Activated CD4-positive, CD25-positive, alpha-beta regulatory T cell treated with anti-CD3 and anti-CD28 coated beads, Interleukin-2, amount 50 U/mL, for 72 hours (primary cell): ENCODE measurements around the gene PRPF4.
"Not testable (repeated sequence)": the region's sequence is repeated elsewhere in the genome, so short reads cannot be mapped to it uniquely, and the experiment has no call there.

ENCODE experiments used
- DNase-seq: peaks from one replicate; pipeline ENCODE4 v3.0.0; 2021

Gene PRPF4

DNA sequence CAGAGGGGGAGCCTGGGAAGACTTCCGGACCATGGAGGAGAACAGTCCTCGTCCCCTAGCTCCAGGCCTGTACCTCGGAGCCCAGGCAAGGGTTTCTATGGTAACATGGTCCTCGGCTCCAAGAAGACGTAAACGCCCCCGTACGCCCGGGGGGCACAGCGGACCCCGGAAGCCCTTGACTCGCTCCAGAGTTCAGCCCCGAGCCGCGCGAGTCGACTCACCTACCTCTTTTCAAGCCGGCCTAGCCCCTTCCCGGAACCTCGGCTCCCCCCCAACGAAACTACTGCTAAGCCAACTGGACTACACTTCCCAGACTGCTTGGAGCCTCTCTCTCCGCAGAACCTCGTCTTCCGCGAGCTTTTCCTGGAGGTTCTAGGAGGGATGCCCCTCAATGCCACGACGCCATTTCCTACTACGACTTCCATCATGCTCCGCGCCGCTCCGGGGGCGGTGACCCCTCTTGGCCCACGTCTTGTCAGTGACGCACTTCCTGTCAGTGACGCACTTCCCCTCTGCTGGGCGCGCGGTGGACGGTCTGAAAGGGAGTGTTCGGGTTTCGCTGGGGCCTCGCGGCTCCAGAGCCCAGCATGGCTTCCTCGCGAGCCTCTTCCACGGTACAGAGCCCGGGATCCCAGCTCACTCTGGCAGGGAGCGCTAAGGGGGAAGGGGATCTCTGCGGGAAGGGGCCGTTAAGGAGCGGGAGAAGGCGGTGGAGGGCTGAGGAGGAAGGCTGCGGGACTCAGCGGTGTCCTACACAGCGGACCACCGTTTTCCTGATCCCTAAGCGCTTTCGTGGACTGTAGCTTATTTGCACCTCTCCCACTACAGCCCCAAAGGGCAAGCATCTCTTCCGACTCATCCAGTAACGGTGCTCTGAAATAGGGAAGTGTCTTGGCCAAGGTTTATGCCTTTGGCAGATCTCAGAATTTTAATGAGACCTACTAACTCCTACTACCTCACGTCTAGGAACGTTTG lies at the start of gene PRPF4, which contains the start of gene CDC26:
Gene PRPF4 (plus strand): TSS at position 502 of the 975 bp plus-strand sequence. CDS start 86 bp downstream, at position 588.
Gene CDC26 (minus strand): TSS at position 416 of the 975 bp plus-strand sequence. CDS start 3,065 bp downstream, outside the sequence.
- peak; percentile 93 for DNase-seq

DNA sequence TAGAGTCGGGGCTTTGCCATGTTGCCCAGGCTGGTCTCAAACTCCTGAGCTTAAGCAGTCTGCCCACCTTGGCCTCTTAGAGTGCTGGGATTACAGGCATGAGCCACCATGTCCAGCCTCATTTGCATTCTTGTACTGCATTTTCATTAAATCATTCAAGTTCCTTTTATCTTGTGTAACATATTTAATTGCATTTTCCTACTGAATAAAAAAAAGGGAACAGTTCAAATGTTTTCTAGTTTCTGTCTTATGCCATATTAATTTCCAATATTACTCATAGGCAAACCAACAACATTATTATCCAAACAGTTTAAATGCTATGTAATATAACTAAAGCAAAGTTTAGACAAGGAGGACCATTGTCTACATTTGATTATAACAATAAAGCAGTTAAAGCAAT lies 48.0 kb upstream of the PRPF4 start:
- no peak for DNase-seq

DNA sequence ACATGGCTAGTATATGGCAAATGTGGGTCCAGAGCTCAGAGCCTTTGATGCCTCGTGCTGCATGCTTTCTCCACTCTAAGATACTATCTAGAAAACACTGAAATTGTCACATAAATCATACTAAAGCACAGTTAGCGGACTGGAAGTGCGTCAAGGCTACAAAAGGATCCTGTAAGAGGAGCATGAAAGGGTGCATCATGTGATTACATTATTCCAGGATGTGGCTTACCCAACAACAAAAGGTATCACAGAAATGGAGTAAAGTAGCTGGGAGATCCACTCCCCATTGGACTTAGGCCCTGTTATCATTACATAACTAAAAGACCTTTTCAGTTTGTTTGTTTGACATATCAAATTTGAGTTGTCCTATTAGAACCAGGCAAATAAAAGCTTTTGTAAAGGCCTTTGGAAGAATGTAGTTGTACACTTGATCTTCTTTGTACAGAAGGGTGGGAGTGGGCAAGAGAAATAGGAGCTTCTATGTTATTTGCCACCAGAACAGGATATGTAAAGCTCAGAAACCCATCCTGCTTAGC lies 47.3 kb upstream of the PRPF4 start:
- DNase-seq: no peak

DNA sequence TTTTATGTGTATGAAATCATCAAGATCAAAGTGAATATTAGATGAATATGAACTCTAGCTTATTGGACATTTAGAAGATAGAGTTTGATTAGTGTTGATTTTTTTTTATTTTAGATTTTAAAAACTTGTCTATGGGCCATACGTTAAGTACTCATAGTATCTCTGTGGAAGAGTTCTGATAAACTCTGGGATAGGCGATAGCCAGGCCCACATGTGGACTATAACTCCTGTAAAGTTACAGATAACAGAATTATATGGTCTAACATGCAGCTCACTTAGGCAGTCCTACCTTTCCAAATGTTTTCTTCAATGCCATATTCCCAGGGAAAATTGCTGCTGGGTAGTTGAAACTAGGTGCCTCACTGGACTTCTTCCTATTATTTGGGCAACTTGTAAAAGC lies 43.8 kb upstream of the PRPF4 start:
- DNase-seq: no peak

DNA sequence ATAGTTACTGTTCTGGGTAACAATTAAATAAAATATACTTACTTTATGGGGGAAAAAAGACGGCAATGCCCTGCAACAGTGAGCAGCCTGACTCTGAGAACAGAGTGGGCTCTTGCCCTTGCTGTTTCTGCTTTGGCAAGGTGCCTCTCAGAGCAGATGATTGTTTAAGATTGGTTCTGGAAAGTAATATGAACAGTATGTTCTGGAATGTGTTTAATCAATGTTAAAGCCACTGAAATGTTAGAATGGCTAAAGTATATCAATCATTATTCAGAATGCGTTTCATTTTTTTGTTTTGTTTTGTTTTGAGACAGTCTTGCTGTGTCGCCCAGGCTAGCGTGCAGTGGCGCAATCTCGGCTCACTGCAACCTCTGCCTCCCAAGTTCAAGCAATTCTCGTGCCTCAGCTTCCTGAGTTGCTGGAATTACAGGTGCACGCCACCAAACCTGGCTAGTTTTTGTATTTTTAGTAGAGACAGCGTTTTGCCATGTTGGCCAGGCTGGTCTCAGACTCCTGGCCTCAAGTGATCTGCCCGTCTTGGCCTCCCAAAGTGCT lies 39.7 kb upstream of the PRPF4 start:
- DNase-seq: not testable (repeated sequence)

DNA sequence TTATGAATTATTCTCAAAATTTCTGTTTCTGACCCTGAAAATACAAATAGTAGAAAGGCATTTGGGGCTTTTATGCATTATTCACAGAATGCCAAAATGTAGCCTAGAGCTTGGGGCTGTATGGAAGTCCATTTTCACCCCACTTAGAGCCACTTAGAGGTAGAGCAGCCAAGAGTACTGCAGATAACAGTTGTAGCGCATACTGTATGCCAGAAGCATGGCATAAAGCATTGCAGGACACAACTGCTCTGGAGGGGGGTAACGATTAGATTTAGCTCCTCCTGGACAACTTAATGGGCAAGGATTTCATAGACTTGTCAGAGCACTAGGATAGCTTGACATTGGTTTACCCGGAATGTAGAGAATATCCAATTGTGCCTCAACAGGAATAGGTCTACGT lies 38.4 kb upstream of the PRPF4 start:
- no peak for DNase-seq

DNA sequence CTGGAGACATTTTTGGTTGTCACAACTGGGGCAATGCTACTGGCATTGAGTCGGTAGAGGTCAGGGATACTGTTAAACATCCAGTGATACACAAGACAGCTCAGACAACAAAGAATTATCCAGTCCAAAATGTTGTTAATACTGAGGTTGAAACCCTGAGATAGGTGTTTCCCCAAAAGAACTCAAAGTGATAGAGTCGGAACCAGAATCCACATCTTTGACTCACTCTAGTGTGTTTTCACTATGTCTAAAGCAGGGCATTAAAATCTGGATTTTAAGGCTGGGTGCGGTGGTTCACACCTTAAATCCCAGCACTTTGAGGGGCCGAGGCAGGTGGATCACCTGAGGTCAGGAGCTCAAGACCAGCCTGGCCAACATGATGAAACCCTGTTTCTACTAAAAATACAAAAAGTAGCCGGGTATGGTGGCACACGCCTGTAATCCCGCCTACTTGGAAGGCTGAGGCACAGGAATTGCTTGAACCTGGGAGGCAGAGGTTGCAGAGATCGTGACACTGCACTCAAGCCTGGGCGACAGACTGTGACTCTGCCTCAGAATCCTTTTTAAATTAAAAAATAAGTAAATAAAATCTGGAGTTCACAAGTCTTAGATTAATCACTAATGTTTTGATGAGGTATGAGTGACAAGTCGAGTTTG lies 37.1 kb upstream of the PRPF4 start:
- DNase-seq: no peak

DNA sequence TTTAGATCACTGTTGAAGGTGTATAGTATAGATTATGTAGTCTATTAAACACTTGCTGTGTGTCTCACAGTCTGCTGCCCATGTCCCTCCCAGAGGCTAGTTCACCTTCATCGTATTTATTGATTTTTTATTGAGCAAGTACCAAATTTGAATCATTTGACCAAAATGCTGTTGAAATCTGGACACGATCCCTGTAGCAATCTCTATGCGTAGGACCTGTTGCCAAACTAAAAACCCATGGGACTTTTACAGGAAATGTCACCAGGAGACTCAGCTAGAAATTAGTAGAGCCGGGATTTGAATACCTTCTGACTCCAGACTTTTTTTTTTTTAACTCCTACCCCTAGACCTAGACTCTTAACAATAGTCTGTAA lies 36.6 kb upstream of the PRPF4 start:
- no peak for DNase-seq

DNA sequence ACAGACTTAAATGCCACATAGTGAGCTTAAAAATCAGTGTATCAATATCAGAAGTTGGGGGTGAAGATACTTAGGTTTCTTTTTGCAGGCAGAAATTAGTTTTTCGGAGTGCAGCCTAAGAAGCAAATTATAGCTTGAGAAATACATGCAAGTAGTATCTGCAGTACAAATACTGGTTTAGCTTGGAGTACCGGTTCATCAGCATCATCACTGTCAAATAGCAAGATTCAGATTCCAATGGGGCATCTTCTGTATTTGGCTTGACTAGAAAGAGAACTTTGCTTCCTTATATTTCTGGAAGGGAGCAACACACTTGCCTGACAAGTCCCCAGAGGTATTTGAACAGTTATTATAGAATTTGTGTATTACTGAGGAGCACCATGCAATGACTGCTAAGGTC lies 34.3 kb upstream of the PRPF4 start:
- no peak for DNase-seq

DNA sequence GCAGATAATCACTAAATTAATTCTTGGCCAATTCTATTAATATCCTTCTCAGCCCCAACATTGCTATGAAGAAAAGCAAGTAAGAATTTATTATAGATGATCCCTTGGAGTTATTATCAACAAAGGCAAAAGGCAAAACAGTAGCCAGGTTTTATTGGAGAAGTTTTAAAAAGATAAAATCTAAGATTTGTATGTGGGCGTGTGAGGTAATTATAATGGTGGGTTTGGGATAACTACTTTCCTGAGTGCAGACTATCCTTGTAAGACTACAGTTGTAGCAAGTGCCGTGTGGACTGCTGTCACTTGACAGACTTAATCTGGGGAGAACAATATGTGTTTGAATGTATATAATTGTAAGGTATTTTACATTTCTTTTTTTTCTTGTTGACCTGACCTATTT lies 30.9 kb upstream of the PRPF4 start:
- no peak for DNase-seq

DNA sequence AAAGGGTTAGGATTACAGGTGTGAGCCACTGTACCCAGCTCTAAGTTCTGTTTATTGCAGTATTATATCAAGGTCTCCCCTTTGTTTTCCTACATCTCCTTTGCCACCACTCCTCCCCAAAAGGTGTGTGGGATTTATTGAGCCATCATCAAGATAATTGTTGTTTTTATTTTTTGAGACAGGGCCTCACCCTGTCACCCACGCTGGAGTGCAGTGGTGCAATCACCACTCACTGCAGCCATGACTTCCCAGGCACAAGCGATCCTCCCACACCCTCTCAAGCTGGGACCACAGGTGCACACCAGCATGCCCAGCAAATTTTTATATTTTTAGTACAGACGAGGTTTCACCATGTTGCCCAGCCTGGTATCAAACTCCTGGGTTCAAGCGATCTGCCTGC lies 29.6 kb upstream of the PRPF4 start:
- no peak for DNase-seq

DNA sequence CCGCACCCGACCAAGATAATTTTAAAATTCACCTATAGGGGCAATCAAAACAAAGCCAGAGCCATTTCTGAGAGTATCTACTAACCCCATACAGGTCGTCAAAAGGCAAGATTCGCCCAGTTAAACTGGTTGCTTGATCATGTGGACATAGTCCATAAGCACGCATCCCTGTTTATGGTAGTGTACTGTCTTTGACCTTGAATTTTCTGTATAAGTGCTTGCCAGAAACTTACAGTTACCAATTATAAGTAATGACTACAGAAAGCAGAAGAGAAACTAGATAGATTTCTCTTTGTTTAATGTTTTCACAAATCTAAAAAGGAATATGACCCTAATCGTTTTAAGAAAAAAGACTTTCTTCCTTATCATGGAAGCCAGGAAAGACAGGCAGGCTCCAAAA lies 28.5 kb upstream of the PRPF4 start:
- DNase-seq: no peak

DNA sequence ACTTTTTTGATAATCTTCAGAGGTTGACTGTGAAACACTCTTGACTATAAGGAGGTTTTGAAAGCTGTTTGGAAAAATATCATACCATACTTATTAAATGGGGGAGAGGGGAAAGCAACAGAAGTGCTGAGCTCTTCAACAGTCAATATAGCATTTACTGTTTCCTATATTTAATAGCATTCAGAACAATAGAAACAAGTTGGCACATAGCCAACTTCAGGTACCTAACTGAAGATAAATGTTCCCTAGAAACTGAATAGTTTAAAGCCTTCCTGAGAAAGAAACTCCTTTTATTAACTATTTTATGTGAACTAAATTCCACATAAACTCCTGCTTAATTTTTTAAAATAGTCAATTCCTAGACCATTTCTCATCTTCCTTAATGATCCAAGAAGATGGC lies 27.8 kb upstream of the PRPF4 start:
- no peak for DNase-seq

DNA sequence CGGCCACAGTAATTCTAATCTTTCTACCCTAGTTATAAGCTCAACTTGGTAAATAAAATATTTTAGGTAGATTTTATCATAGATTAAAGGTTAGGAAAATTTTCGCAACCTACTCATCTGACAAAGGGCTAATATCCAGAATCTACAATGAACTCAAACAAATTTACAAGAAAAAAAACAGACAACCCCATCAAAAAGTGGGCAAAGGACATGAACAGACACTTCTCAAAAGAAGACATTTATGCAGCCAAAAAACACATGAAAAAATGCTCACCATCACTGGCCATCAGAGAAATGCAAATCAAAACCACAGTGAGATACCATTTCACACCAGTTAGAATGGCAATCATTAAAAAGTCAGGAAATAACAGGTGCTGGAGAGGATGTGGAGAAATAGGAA lies 25.8 kb upstream of the PRPF4 start:
- DNase-seq: not testable (repeated sequence)

DNA sequence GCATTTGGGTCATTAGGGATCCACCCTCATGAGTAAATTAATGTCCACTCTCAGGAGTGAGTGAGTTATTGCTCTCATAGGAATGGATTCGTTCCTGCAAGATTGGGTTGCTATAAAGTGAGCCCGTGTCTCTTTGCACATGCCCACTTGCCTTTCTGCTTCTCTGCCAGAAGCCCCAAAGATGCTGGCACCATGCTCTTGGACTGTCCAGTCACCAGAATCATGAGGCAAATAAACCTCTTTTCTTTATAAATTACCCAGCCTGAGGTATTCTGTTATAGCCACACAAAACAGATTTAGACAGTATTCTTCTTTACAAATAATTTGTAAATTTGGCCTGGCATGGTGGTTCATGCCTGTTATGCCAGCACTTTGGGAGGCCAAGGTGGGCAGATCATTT lies 24.7 kb upstream of the PRPF4 start:
- no peak for DNase-seq

DNA sequence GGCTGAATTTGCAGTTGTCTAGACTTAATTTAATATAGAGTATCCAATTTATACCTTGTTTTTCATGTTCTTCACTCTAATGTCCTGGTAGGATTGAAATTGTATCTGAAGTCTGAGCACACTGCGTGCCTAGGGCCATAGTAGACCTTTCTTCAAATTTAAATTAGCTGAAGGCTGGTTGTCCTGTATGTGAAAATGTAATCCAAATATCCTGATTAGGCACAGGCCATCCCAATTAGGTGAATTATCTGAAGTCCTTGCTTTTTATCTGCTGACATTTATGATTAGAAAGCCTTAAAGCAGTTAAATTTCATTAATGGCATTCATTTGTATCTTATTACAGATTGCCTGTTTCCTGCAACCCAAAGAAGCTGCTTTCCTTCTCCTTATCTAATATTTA lies 20.5 kb upstream of the PRPF4 start:
- DNase-seq: no peak

DNA sequence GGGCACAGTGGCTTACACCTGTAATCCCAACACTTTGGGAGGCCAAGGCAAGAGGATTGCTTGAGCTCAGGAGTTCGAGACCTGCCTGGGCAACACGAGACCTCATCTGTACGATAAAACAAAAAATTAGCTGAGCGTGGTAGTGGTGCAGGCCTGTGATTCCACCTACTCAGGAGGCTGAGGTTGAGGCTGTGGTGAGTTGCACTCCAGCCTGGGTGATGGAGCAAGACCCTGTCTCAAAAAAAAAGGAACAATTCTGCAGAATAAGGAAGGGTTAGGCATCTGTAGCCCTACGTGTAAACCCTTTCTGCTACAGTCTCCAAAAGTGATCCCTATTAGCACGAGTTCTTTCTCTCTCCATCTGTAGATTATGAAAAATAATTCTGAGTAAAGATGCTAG lies 20.0 kb upstream of the PRPF4 start:
- no peak for DNase-seq

DNA sequence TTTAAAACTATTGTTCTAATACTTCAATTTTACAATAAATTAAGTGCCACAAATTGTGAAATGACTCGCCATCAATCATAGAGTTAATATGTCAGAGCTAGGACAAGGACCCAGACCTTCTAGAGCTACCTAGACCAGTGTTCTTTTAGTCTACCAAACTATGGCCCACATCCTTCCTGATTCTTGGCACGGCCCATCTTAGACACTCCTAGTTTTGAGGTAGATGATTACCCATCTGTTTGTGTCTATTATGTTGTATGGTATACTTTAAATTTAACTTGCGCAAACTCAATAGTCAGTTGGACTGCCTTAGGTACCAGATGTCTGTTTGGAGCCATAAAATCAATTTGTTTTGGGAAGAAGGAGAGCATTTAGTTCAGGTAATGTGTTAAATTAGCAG lies 17.6 kb upstream of the PRPF4 start:
- DNase-seq: no peak

DNA sequence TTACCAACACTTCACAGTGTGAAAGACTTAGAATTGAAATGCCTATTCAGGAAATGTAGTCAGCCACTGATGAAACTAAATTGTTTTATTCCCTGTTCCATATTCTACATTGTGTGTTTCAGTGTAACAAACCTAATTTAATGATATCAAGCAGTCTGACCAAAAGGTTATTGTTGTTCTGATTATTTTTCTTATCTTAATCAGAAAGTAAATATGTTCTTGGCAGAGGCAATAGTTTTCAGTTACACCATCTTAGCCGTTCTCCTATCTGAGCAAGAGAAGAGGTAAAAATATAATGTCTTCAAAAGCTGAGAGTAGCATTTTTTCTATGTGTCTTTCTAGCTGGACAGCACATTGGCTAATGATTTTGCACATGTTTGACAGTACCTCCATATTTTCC lies 17.2 kb upstream of the PRPF4 start:
- DNase-seq: no peak

DNA sequence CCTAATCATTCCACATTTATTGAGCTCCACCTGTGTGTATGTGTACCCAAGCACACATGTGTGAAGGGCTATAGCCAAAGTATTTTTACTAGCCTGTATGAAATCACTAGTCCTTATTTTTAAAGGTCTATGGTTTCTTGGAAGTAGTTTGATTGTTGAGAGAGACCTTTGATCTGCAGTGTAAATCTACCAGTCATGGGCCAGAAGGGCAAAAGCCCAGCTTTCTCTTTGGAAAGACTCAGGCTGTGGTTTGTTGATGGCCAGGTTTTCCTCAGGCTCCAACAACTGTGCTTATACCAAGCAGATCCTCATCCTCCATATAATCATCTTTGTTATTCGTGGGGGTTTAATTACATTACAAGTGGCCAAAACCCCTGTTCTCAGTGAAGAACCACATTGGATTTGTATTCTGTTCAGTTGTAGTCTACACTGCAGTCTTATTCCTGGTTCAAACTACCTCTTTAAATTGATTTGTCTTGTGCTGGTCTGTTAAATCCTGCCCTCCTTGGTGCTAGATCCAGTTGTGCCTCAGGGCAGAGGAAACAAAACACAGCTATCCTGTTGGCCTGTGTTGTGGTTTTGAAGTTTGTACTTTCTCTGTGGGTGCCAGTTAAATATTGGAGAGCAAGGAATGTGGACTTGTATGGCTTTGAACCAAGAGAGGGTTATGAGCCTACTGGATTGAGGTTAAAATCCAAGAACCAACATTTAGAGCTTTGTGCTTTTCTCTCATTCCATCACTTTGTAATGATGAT lies 13.4 kb upstream of the PRPF4 start:
- no peak for DNase-seq

DNA sequence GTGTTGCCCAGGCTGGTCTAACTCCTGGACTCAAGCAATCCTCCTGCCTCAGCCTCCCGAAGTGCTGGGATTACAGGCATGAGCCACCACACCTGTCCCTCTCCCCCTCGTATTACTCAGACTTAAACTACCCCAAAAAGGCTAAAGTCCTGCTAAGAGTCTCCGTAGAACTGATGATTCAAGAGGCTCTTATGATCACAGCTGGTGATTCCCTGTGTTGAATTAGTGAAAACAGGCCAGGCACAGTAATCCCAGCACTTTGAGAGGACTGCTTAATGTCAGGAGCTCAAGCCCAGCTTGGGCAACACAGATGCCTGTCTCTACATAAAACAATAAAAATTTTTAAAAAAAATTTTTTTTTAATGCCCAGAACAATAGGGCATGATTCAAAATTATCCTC lies 9.3 kb upstream of the PRPF4 start:
- no peak for DNase-seq

DNA sequence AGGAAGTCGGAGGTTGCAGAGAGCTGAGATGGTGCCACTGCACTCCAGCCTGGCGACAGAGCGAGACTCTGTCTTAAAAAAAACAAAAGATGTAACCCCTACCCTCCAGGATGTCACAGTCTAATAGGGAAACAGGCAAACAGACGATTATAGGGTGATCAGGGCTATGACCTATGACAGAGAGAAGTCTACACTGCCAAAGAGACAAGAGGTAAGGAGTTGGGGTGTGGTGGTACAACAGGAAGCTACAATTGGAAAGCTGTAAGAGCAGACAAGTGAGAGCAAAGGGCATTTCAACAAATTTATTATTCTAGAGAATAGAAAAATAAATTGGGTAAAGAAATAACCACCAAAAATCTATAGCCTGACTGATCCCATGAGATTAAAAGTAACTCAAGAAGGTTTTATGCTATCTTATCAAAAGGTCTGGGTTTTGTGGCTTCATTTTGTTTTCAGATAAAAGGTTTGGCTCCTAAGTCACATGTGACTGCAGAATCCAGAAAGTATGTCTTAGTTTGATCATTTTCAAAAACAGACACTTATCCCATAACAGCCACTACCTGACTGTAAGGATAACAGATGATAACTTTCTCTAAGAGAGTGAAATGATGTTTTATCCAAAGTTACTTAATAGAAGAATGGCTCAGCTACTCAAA lies 7.4 kb upstream of the PRPF4 start:
- no peak for DNase-seq
